H1 (cell line): ENCODE measurements around the gene FAM53B. TPM values are rescaled to one million over a fixed set of nuclear protein-coding genes. Genes with fewer than 3 reads are reported as not detected.

ENCODE experiments used
- CTCF ChIA-PET: fragments of 300-600 bp; sonication (Branson Sonifier 250); formaldehyde crosslinking; loops from one replicate; lab custom pipeline; 2021; ENCODE audit not compliant: partially characterized antibody; lab: Charles Lee
- POLR2A ChIA-PET: fragments of 300-600 bp; sonication (Branson Sonifier 250); formaldehyde crosslinking; loops from one replicate; lab custom pipeline; 2021; ENCODE audit warnings: inconsistent platforms; ENCODE audit not compliant: partially characterized antibody; lab: Charles Lee
- DNase-seq, 2 experiments: peaks; one replicate each; pipeline versions ENCODE4 v3.0.0 to v3.0.0-alpha.2; 2010 to 2022; ENCODE audit warnings: low spot score in 2 of 2, low read depth in 1 of 2, mixed read lengths in 1 of 2
- FAIRE-seq: peaks from 2 replicates; lab custom pipeline; 2011; peaks lifted over from hg19 to GRCh38; lab: Jason Lieb, UNC
- H2AFZ ChIP-seq: 2 replicates; pipeline ENCODE4 v1.8.1; 2012; ENCODE audit warnings: low read length, inconsistent platforms
- H2AK5ac ChIP-seq: 2 replicates; pipeline ENCODE4 v1.6.1; 2013; ENCODE audit warnings: low read depth, low read length
- H2BK120ac ChIP-seq: replicated peaks from 2 replicates; pipeline ENCODE3; 2013; ENCODE audit warnings: low read depth, low read length, inconsistent platforms
- H2BK12ac ChIP-seq: 2 replicates; pipeline ENCODE4 v1.6.1; 2013; ENCODE audit warnings: low read depth, low read length
- H2BK15ac ChIP-seq: 2 replicates; pipeline ENCODE4 v1.6.1; 2013; ENCODE audit warnings: low read length
- H2BK20ac ChIP-seq: 2 replicates; pipeline ENCODE4 v1.6.1; 2013; ENCODE audit warnings: low read length
- H2BK5ac ChIP-seq: 2 replicates; pipeline ENCODE4 v1.6.1; 2013; ENCODE audit warnings: low read depth, low read length
- H3K14ac ChIP-seq: 2 replicates; pipeline ENCODE4 v1.6.1; 2013; ENCODE audit warnings: inconsistent platforms; ENCODE audit not compliant: insufficient read length
- H3K18ac ChIP-seq: 2 replicates; pipeline ENCODE4 v1.6.1; 2013; ENCODE audit warnings: low read length; ENCODE audit errors: extremely low read depth
- H3K23ac ChIP-seq: 2 replicates; pipeline ENCODE4 v1.6.1; 2013; ENCODE audit warnings: inconsistent platforms; ENCODE audit not compliant: insufficient read length
- H3K23me2 ChIP-seq: 2 replicates; pipeline ENCODE4 v1.6.1; 2013; ENCODE audit warnings: low read depth, low read length
- H3K27ac ChIP-seq: 2 replicates; pipeline ENCODE4 v1.6.1; 2011; ENCODE audit warnings: low read depth, low read length, inconsistent platforms
- H3K27me3 ChIP-seq, 4 experiments: replicated peaks in 1 of 4; 1 replicate in 1 of 4; 2 replicates in 3 of 4; pipeline versions ENCODE4 v1.6.1 to v1.8.1; 2011 to 2013; ENCODE audit warnings: low read length in 3 of 4, mild to moderate bottlenecking in 3 of 4, inconsistent platforms in 2 of 4, mixed read lengths in 2 of 4, moderate library complexity in 1 of 4; ENCODE audit not compliant: control insufficient read depth in 3 of 4, insufficient read depth in 3 of 4; ENCODE audit errors: extremely low read depth in 1 of 4
- H3K36me3 ChIP-seq, 4 experiments: 2 replicates each; pipeline versions ENCODE4 v1.6.1 to v1.8.1; 2011 to 2013; ENCODE audit warnings: mild to moderate bottlenecking in 4 of 4, low read length in 3 of 4, moderate library complexity in 2 of 4, control low read depth in 1 of 4, inconsistent platforms in 1 of 4; ENCODE audit not compliant: insufficient read depth in 4 of 4, control insufficient read depth in 2 of 4
- H3K4ac ChIP-seq: replicated peaks from 2 replicates; pipeline ENCODE3; 2013; ENCODE audit warnings: low read length, low read depth, mixed read lengths, inconsistent platforms; ENCODE audit not compliant: insufficient read length
- H3K4me1 ChIP-seq, 4 experiments: replicated peaks in 1 of 4; 1 replicate in 1 of 4; 2 replicates in 3 of 4; pipeline versions ENCODE4 v1.6.1 to v1.8.1; 2011 to 2013; ENCODE audit warnings: low read length in 3 of 4, inconsistent platforms in 2 of 4, mixed read lengths in 1 of 4; ENCODE audit not compliant: insufficient read depth in 4 of 4, control insufficient read depth in 3 of 4
- H3K4me2 ChIP-seq, 2 experiments: 2 replicates each; pipeline versions ENCODE4 v1.6.1 to v1.8.1; 2011 to 2013; ENCODE audit warnings: low read depth in 2 of 2, low read length in 2 of 2, control low read depth in 1 of 2, inconsistent platforms in 1 of 2, mild to moderate bottlenecking in 1 of 2; ENCODE audit not compliant: insufficient read depth in 1 of 2
- H3K4me3 ChIP-seq, 4 experiments: fragments of 200-600, 300-600 bp in 1 of 4; sonication (generic), shearing (Covaris generic), sonication (Bioruptor Twin) in 1 of 4; 2 replicates each; pipeline versions ENCODE4 v1.5.1 to v1.8.1; 2011 to 2016; ENCODE audit warnings: low read length in 4 of 4, low read depth in 3 of 4, control low read depth in 2 of 4, inconsistent platforms in 2 of 4, mild to moderate bottlenecking in 2 of 4, mixed read lengths in 1 of 4, moderate library complexity in 1 of 4; ENCODE audit not compliant: insufficient read depth in 2 of 4; ENCODE audit errors: extremely low read depth in 1 of 4
- H3K56ac ChIP-seq: replicated peaks from 2 replicates; pipeline ENCODE3; 2013; ENCODE audit warnings: low read depth, mild to moderate bottlenecking, mixed read lengths, low read length, inconsistent platforms; ENCODE audit not compliant: insufficient read length
- H3K79me1 ChIP-seq: 2 replicates; pipeline ENCODE4 v1.6.1; 2013; ENCODE audit warnings: low read depth, low read length, control low read depth
- H3K79me2 ChIP-seq, 2 experiments: 2 replicates each; pipeline versions ENCODE4 v1.6.1 to v1.8.1; 2012 to 2013; ENCODE audit warnings: low read length in 2 of 2, mild to moderate bottlenecking in 2 of 2, inconsistent platforms in 1 of 2; ENCODE audit not compliant: insufficient read depth in 2 of 2, control insufficient read depth in 1 of 2
- H3K9ac ChIP-seq, 4 experiments: replicated peaks in 1 of 4; 1 replicate in 1 of 4; 2 replicates in 3 of 4; pipeline versions ENCODE4 v1.6.1 to v1.8.1; 2011 to 2013; ENCODE audit warnings: low read depth in 3 of 4, low read length in 3 of 4, control low read depth in 2 of 4, mild to moderate bottlenecking in 2 of 4, moderate library complexity in 2 of 4, inconsistent platforms in 1 of 4; ENCODE audit errors: extremely low read depth in 1 of 4
- H3K9me3 ChIP-seq, 2 experiments: 2 replicates each; pipeline versions ENCODE4 v1.6.1 to v1.8.1; 2012 to 2013; ENCODE audit warnings: mild to moderate bottlenecking in 2 of 2, moderate library complexity in 2 of 2, control low read depth in 1 of 2, inconsistent platforms in 1 of 2, low read depth in 1 of 2, low read length in 1 of 2, mixed read lengths in 1 of 2; ENCODE audit not compliant: insufficient read depth in 2 of 2
- H4K20me1 ChIP-seq, 2 experiments: replicated peaks in 1 of 2; 2 replicates each; pipeline versions ENCODE3 to v1.8.1; 2011 to 2013; ENCODE audit warnings: inconsistent platforms in 2 of 2, low read length in 2 of 2, mild to moderate bottlenecking in 1 of 2; ENCODE audit not compliant: insufficient read depth in 2 of 2, control insufficient read depth in 1 of 2
- H4K5ac ChIP-seq: 2 replicates; pipeline ENCODE4 v1.6.1; 2013; ENCODE audit warnings: low read length, low read depth, mixed read lengths, inconsistent platforms; ENCODE audit not compliant: insufficient read length
- H4K8ac ChIP-seq: 2 replicates; pipeline ENCODE4 v1.8.0; 2013; ENCODE audit warnings: mild to moderate bottlenecking, moderate library complexity, low read length, inconsistent platforms; ENCODE audit not compliant: insufficient read depth; ENCODE audit errors: extremely low read depth
- H4K91ac ChIP-seq: replicated peaks from 2 replicates; pipeline ENCODE3; 2013; ENCODE audit warnings: low read length, mixed read lengths, inconsistent platforms; ENCODE audit not compliant: insufficient read length
- CHD2 ChIP-seq: IDR thresholded peaks from 2 replicates; pipeline ENCODE4 v1.6.1; 2012; ENCODE audit warnings: low read length, improper control_type of control experiment
- GTF2F1 ChIP-seq: IDR thresholded peaks from 2 replicates; pipeline ENCODE4 v1.6.1; 2012; ENCODE audit warnings: low read depth, low read length, improper control_type of control experiment, borderline replicate concordance
- KDM1A ChIP-seq: fragments of 200-600, 300-600 bp; sonication (generic); IDR thresholded peaks from 2 replicates; pipeline ENCODE4 v1.7.1; 2016; ENCODE audit warnings: mild to moderate bottlenecking, low read length, borderline replicate concordance
- PHF8 ChIP-seq: fragments of 200-600 bp; sonication (generic); conservative IDR thresholded peaks from 2 replicates; pipeline ENCODE4 v1.7.1; 2012; ENCODE audit warnings: low read depth, mild to moderate bottlenecking, inconsistent platforms, low read length, moderate library complexity
- RAD21 ChIP-seq, 2 experiments: IDR thresholded peaks in 1 of 2; conservative IDR thresholded peaks in 1 of 2; 2 replicates each; pipeline ENCODE4 v1.6.1; 2011; ENCODE audit warnings: low read depth in 2 of 2, low read length in 2 of 2, improper control_type of control experiment in 1 of 2, inconsistent platforms in 1 of 2, mild to moderate bottlenecking in 1 of 2, moderate library complexity in 1 of 2
- RXRA ChIP-seq: IDR thresholded peaks from 2 replicates; pipeline ENCODE4 v1.6.1; 2011; ENCODE audit warnings: low read depth, mild to moderate bottlenecking, low read length, moderate library complexity; ENCODE audit not compliant: insufficient read depth
- USF2 ChIP-seq: IDR thresholded peaks from 2 replicates; pipeline ENCODE4 v1.6.1; 2011; ENCODE audit warnings: low read length, improper control_type of control experiment
- YY1 ChIP-seq: IDR thresholded peaks from 2 replicates; pipeline ENCODE4 v1.6.1; 2011; ENCODE audit warnings: low read depth, mild to moderate bottlenecking, low read length
- WGBS, 2 experiments: shearing (Covaris generic) in 1 of 2; methylation state at CpG; one replicate each; pipeline versions ENCODE4 v1.1.6 to v1.1.7; 2013 to 2015; ENCODE audit warnings: low lambda C conversion rate in 2 of 2, mixed read lengths in 2 of 2, inconsistent platforms in 1 of 2, low coverage in 1 of 2, missing lambda C conversion rate in 1 of 2; ENCODE audit not compliant: insufficient replicate concordance in 2 of 2, insufficient coverage in 1 of 2, insufficient read length in 1 of 2; ENCODE audit errors: extremely low coverage in 1 of 2, missing lambda C conversion rate in 1 of 2; 5-methylcytosine and 5-hydroxymethylcytosine counted together
- polyA plus RNA-seq, 7 experiments: library from polyadenylated mRNA; depleted of rRNA in 3 of 7; stranded (reverse) in 5 of 7; unstranded in 2 of 7; fragments of >200 nt in 5 of 7; fragments of 200-250 nt in 2 of 7; gene quantifications; 1 replicate in 5 of 7; 2 replicates in 1 of 7; 4 replicates in 1 of 7; pipeline versions ENCODE4 v1.2.1 to v1.2.3, GENCODE V29; 2011 to 2013; ENCODE audit warnings: missing spikeins in 2 of 7, mixed read lengths in 2 of 7
- total RNA-seq: library from RNA; stranded (reverse); fragmentation: NEBNext Ultra II Directional; extraction: Animal tissue kit (Norgen Biotek cat#: 25700); gene quantifications from 2 replicates; pipeline ENCODE4 v1.2.1, GENCODE V29; 2021
- TF ChIP-seq, protein P1 (sequence below): IDR thresholded peaks from 2 replicates; pipeline ENCODE4 v1.6.1; 2012; ENCODE audit warnings: low read length, inconsistent platforms

The FAM53B gene
- total and polyA plus RNA-seq, 2 of the 8 experiments (the other 6 are each of a cell fraction or from before 2014, with no cell fraction given): 5.3 to 14.4 TPM

- DNase-seq: no peak
- Histone ChIP-seq H3K4me2 (no peak overlapping the region), H3K4ac (no peak overlapping the region), H3K23ac (no peak overlapping the region), H3K36me3 (peaks cover 0 to 3% (median 0%) of the 10 kb centered on the region in 4 experiments; a peak in 1 of 8 replicates), H3K4me1 (peaks cover 0 to 10% (median 5%) of the 10 kb centered on the region in 4 experiments; a peak in 3 of 7 replicates), H3K79me2 (no peaks in the 10 kb centered on the region), H2BK15ac (no peak overlapping the region), H2BK120ac (no peak overlapping the region), H2AFZ (no peak overlapping the region), H3K23me2 (no peaks in the 10 kb centered on the region), H2BK5ac (no peak overlapping the region), H4K20me1 (no peaks in the 10 kb centered on the region), H4K5ac (no peak overlapping the region), H2BK20ac (no peak overlapping the region), H3K9ac (no peak overlapping the region), H3K56ac (no peak overlapping the region), H3K79me1 (no peaks in the 10 kb centered on the region; the same call in 1 of the 2 replicates), H3K18ac (no peak overlapping the region), H3K27me3 (no peaks in the 10 kb centered on the region), H3K4me3 (no peak overlapping the region), H3K14ac (no peak overlapping the region), H2AK5ac (no peak overlapping the region), H3K9me3 (no peaks in the 10 kb centered on the region), H3K27ac (no peak overlapping the region), H4K8ac (no peak overlapping the region), H4K91ac (no peak overlapping the region), H2BK12ac (no peak overlapping the region)
- ChIA-PET POLR2A (no interaction called here), CTCF (interaction anchor here (1.0 to 3.1 kb wide), 9 partner anchors 7 to 160 kb away, joined by 3 to 19 read pairs (median 4); no protein-coding TSS in a partner anchor)
- FAIRE-seq: no peak
- 88% methylated on average over 11 of the region's 11 CpGs; no CpG with 5 or more reads in 1 of the 2 experiments for WGBS, 2 experiments
- TF ChIP-seq CHD2 (no peak), RAD21 (IDR thresholded peaks at IDR 0.05 in 1 of 2, conservative IDR thresholded peaks at IDR 0.05 in 1 of 2; ENCODE audit: low read depth in 2 of 2, low read length in 2 of 2) (no peak), USF2 (no peak), KDM1A (no peak), PHF8 (no peak), GTF2F1 (no peak), YY1 (no peak), RXRA (no peak)
- TF ChIP-seq, protein P1, sequence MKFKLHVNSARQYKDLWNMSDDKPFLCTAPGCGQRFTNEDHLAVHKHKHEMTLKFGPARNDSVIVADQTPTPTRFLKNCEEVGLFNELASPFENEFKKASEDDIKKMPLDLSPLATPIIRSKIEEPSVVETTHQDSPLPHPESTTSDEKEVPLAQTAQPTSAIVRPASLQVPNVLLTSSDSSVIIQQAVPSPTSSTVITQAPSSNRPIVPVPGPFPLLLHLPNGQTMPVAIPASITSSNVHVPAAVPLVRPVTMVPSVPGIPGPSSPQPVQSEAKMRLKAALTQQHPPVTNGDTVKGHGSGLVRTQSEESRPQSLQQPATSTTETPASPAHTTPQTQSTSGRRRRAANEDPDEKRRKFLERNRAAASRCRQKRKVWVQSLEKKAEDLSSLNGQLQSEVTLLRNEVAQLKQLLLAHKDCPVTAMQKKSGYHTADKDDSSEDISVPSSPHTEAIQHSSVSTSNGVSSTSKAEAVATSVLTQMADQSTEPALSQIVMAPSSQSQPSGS: no peak
Observed at GRCh38 chr10:124689911-124690498, 54.2 kb downstream of the FAM53B start.
